HG02642 (cell line): ENCODE data around the gene SIVA1.
"Not testable (repeated sequence)": the region's sequence is repeated elsewhere in the genome, so short reads cannot be mapped to it uniquely, and the experiment has no call there.

Experiments used
- ATAC-seq: cut with Tn5 transposase; IDR thresholded peaks from one replicate; pipeline ENCODE4 v1.9.1; 2021; ENCODE audit warnings: mild to moderate bottlenecking; ENCODE audit not compliant: unreplicated experiment, poor library complexity

SIVA1 gene

DNA sequence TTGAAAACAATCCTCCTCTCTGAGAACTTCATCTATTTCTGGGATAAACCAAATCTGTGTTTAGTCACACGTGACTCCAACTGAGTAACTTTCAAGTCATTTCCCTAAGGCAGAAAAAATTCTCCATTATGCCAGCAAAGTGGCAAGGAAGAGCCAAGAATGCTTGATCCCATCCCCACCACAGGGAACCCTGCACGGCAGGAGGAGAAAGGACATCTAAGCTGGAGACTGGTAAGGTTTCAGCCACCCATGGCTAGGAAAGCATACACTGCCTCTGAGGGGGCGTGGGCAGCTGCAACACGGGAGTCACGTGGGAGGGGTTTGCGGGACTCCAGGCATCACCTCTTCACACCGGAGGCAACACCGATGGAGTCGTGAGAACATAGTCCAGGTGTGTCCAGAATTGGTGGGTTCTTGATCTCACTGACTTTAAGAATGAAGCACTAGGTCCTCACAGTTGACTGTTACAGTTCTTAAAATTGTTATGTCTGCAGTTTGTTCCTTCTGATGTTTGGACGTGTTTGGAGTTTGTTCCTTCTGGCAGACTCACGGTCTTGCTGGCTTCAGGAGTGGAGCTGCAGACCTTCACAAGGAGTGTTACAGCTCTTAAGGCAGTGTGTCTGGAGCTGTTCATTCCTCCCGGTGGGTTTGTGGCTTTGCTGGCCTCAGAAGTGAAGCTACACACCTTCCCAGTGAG, 2.7 kb upstream of the SIVA1 start:
- no peak for ATAC-seq

DNA sequence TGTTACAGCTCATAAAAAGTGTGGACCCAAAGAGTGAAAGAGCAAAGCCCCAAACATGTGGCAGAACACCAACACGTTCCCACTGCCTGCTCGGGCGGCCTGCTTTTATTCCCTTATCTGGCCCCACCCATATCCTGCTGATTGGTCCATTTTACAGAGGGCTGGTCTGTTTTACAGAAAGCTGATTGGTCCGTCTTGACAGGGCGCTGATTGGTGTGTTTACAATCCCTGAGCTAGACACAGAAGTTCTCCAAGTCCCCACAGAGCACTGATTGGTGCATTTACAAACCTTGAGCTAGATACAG, 2.2 kb upstream of the SIVA1 start:
- not testable (repeated sequence) for ATAC-seq

GRCh38 chr14:104751539-104752422, 1.2 kb upstream of the SIVA1 start:
- no peak for ATAC-seq

DNA sequence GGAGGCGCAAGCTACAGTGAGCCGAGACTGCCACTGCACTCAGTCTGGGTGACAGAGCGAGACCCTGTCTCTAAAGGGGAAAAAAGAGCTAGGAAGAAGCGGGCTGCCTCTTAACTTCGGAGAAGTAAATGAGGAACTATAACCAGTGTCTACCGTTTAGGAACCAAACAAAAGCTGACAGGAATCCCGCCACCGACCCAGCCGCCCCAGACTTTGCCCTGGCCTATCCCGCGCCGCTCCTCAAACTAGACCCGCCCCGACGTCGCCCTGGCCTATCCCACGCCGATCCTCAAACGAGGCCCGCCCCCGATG, 568 bp upstream of the SIVA1 start:
- no peak for ATAC-seq

DNA sequence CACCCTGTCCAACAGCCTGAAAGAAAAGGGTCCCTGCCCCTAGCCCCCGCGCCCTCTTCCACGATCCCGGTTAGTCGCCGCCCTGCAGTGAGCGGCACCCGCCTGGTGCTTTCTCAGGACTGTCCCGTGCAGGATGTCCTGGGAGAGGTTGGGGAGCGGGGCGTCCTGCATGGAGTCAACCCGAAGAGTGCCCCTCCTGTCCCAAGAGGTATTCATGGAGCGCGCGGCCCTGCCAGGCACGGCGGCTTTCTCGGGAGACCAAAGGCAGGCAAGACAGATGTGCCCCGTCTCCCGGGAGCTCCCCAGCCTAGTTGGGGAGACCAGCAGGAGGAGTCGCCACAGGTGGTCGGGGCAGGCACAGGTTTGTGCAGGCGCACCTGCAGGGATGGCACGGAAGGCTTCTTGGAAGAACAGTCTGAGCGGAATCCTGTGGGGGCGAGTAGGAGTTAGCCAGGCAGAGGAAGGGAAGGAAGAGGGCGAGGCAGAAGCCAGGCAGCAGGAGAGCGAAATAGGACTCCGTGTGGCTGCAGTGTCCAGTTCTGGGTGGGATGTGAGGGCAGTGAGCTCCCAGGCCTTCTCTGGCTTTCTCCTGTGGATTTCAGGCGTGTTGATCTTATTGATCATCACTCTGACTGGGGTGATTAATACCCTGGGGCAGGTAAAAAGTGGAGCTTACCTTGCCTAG, 723 bp downstream of the SIVA1 start:
- ATAC-seq = no peak

- ATAC-seq = no peak
Measured at GRCh38 chr14:104754213-104754851, 1.4 kb downstream of the SIVA1 start.

GRCh38 chr14:104755621-104756020, 2.7 kb downstream of the SIVA1 start:
- no peak for ATAC-seq

- no peak for ATAC-seq
Measured at GRCh38 chr14:104756477-104757237, 3.7 kb downstream of the SIVA1 start.

GRCh38 chr14:104757238-104757585, 4.3 kb downstream of the SIVA1 start:
- no peak for ATAC-seq

GRCh38 chr14:104757681-104758392, 4.9 kb downstream of the SIVA1 start:
- no peak for ATAC-seq

DNA sequence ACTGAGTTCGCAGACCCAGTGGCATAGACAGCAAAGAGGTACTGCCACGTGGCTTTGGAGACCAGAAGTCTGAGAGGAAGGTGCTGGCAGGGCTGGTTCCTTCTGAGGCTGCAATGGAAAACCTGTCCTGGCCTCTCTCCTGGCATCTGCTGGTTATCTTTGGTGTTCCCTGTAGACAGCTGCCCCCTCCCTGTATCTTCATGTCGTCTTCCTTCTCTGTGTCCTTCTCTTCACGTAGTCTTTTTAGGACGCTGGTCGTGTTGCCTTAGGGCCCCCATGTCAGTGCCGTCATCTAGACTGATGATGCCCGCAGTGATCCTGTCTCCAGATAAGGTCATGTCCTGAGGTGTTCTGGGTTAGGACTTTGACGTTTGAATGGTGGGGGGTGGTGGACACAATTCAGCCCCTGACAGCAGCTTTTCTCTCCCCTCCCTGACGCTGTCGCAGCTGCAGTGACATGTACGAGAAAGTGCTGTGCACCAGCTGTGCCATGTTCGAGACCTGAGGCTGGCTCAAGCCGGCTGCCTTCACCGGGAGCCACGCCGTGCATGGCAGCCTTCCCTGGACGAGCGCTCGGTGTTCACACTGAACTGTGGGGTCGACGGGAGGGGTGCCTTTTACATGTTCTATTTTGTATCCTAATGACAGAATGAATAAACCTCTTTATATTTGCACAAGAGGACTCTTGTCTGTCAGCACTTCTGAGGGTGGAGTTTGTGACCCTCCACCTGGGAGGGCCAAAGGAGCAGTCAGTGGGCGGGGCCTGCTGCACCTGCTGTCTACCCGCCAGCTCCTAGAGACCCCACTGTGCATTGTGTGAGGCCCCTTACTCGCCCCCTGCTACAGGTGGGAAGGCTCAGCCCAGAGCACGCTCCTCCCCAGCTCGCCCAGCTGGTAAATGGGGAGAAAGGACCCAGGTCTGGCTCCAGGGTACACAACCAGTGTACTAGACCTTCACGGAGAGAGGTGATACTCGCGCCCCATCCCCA, 6.3 kb downstream of the SIVA1 start:
- no peak for ATAC-seq

DNA sequence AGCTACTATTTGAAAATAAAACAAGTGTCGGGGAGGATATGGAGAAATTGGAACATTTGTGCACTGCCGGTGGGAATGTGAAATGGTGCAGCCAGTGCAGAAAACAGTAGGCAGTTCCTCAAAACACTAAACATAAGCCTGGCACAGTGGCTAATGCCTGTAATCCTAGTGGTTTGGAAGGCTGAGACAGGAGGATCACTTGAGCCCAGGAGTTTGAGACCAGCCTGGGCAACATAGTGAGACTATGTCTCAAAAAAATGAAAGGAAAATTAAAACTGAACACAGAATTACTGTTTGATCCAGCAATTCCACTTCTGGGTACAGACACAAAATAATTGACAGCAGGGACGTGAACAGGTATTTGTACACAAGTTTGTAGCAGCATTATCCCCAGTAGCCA, 12.6 kb downstream of the SIVA1 start:
- no peak for ATAC-seq

GRCh38 chr14:104766256-104766862, 13.4 kb downstream of the SIVA1 start:
- no peak for ATAC-seq

- no peak for ATAC-seq
Measured at GRCh38 chr14:104766863-104767633, 14.1 kb downstream of the SIVA1 start.

DNA sequence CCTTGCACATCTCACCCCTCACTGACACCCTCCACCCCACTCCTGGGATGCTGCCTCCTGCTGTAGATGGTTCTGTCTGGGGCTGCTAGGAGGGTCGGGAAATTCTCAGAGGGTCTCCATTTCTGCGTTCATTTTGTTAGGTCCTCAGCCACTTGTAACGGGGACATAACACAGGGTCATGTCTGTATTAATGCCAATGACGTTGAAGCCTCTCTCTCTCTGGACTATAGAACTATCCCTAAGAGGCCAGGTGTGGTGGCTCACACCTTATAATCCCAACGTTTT, 14.6 kb downstream of the SIVA1 start:
- no peak for ATAC-seq

DNA sequence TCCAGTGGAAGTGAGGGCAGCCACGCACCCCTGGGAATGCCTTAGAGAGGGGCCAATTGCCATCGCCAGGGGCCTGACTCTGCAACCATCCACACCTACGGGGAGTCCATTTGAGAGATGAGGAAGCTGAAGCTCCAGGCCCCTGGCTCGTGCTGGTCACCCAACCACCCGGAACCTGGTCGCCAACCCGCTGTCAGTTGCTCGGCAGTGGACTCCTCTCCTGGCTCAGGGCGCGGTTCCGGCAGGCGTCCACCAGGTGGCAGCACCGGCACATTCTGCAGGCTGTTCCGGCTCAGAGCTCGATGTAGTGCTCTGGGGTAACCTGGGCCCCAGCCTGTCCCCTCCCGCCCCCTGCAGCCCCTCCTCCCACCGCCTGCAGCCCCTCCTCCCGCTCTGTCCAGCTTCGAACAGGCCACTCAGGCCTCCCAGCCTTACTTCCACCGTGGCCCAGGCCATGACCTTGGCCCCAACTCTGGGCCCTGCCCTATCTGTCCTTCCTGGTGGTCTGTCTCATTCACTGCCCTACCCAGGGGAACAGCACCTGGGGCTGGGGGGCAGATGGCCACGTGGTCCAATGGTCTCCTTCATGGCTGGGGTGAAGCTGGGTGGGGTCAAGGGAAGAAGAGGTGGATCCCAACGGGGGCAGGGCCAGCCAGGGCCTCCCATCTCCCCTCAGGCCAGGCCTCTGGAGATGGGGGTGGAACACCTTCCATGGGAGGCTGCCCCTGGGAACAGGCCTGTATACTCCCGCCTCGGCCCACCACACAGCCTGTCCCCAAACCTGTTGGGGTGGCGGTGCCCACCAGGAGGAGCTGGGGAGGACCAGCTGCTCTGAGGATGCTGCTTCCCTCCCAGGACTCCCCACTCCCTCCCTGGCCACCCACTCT, 15.7 kb downstream of the SIVA1 start:
- ATAC-seq = peak; percentile 68
